ENCODE measurements around the gene BACH1. TPM values are rescaled to one million over a fixed set of nuclear protein-coding genes. Genes with fewer than 3 reads are reported as not detected.

Gene BACH1
- total RNA-seq, 1 experiment from 2014 or later = 48.7 TPM

GRCh38 chr21:29254550-29254949, 44.2 kb upstream of the BACH1 start (continued):
- TF ChIP-seq, protein P1, sequence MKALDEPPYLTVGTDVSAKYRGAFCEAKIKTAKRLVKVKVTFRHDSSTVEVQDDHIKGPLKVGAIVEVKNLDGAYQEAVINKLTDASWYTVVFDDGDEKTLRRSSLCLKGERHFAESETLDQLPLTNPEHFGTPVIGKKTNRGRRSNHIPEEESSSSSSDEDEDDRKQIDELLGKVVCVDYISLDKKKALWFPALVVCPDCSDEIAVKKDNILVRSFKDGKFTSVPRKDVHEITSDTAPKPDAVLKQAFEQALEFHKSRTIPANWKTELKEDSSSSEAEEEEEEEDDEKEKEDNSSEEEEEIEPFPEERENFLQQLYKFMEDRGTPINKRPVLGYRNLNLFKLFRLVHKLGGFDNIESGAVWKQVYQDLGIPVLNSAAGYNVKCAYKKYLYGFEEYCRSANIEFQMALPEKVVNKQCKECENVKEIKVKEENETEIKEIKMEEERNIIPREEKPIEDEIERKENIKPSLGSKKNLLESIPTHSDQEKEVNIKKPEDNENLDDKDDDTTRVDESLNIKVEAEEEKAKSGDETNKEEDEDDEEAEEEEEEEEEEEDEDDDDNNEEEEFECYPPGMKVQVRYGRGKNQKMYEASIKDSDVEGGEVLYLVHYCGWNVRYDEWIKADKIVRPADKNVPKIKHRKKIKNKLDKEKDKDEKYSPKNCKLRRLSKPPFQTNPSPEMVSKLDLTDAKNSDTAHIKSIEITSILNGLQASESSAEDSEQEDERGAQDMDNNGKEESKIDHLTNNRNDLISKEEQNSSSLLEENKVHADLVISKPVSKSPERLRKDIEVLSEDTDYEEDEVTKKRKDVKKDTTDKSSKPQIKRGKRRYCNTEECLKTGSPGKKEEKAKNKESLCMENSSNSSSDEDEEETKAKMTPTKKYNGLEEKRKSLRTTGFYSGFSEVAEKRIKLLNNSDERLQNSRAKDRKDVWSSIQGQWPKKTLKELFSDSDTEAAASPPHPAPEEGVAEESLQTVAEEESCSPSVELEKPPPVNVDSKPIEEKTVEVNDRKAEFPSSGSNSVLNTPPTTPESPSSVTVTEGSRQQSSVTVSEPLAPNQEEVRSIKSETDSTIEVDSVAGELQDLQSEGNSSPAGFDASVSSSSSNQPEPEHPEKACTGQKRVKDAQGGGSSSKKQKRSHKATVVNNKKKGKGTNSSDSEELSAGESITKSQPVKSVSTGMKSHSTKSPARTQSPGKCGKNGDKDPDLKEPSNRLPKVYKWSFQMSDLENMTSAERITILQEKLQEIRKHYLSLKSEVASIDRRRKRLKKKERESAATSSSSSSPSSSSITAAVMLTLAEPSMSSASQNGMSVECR (CRISPR knock-in tag; IDR thresholded peaks at IDR 0.05; ENCODE audit: borderline replicate concordance) = no peak

DNA sequence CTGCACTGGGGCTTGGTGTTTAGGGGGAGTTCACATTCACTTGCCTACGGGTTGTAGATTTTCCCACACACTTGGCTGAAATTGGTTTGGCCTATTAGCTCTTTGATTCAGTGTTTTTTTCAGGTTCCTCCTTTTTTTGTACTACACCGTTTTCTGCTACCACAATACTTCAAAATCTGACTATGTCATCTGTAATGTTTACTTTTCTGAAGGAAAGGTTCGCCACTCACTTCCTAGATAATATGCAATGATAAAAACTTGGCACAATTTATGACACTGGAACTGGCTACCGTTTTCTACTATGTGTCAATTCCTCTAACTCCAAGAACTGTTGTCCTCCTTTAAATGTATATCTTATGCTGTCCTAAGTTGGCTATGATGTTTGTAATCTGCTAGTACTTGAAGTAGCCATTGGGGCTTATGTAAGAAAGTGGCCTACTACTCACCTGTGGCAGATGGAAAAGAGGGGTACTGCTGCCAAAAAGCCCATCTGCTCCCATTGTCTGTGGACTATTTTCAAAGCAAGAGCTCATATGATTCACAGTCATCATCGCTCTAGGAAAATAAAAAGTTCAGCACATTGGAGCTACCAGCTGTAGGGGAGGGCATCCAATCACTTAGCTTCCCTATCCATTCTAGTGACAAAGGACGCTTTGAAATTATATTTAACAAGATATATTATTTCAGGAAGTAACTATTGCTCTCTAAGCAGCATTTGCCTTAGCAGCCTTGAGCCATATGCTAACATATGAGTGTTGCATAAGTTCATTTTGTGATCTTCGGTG, 42.4 kb upstream of the BACH1 start:
- ChIA-PET POLR2A (no interaction called here), CTCF (interaction anchor here (0.6 kb wide), 1 partner anchor 92 kb away, joined by 3 read pairs; no protein-coding TSS in a partner anchor)
- ATAC-seq = no peak
- no peak overlapping the region for H3K4me3 Mint-ChIP-seq
- peaks cover 43% of the 10 kb centered on the region for H3K9me3 Mint-ChIP-seq
- DNase-seq (ENCODE audit: low spot score) = no peak
- TF ChIP-seq, protein P2, sequence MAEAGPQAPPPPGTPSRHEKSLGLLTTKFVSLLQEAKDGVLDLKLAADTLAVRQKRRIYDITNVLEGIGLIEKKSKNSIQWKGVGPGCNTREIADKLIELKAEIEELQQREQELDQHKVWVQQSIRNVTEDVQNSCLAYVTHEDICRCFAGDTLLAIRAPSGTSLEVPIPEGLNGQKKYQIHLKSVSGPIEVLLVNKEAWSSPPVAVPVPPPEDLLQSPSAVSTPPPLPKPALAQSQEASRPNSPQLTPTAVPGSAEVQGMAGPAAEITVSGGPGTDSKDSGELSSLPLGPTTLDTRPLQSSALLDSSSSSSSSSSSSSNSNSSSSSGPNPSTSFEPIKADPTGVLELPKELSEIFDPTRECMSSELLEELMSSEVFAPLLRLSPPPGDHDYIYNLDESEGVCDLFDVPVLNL (CRISPR knock-in tag; IDR thresholded peaks at IDR 0.05; ENCODE audit: borderline replicate concordance, low read depth) = no peak
- TF ChIP-seq IRF2 (CRISPR knock-in tag; IDR thresholded peaks at IDR 0.05; ENCODE audit: borderline replicate concordance, low read depth) = no peak
- no peak for TF ChIP-seq NFATC4 (CRISPR knock-in tag; IDR thresholded peaks at IDR 0.05)
- TF ChIP-seq EMX1 (CRISPR knock-in tag; IDR thresholded peaks at IDR 0.05) = no peak
- TF ChIP-seq, protein P3, sequence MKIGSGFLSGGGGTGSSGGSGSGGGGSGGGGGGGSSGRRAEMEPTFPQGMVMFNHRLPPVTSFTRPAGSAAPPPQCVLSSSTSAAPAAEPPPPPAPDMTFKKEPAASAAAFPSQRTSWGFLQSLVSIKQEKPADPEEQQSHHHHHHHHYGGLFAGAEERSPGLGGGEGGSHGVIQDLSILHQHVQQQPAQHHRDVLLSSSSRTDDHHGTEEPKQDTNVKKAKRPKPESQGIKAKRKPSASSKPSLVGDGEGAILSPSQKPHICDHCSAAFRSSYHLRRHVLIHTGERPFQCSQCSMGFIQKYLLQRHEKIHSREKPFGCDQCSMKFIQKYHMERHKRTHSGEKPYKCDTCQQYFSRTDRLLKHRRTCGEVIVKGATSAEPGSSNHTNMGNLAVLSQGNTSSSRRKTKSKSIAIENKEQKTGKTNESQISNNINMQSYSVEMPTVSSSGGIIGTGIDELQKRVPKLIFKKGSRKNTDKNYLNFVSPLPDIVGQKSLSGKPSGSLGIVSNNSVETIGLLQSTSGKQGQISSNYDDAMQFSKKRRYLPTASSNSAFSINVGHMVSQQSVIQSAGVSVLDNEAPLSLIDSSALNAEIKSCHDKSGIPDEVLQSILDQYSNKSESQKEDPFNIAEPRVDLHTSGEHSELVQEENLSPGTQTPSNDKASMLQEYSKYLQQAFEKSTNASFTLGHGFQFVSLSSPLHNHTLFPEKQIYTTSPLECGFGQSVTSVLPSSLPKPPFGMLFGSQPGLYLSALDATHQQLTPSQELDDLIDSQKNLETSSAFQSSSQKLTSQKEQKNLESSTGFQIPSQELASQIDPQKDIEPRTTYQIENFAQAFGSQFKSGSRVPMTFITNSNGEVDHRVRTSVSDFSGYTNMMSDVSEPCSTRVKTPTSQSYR (CRISPR knock-in tag; IDR thresholded peaks at IDR 0.05) = no peak
- TF ChIP-seq ESRRA (CRISPR knock-in tag; IDR thresholded peaks at IDR 0.05; ENCODE audit: borderline replicate concordance) = no peak
- TF ChIP-seq ZNF263 (CRISPR knock-in tag; IDR thresholded peaks at IDR 0.05; ENCODE audit: low read depth) = no peak
- TF ChIP-seq, protein P1 (CRISPR knock-in tag; IDR thresholded peaks at IDR 0.05; ENCODE audit: borderline replicate concordance) = no peak
- TF ChIP-seq STAT6 (CRISPR knock-in tag; conservative IDR thresholded peaks at IDR 0.05; ENCODE audit: low read depth) = no peak
- no peak for TF ChIP-seq GABPB1 (CRISPR knock-in tag; IDR thresholded peaks at IDR 0.05)
- TF ChIP-seq, protein P4, sequence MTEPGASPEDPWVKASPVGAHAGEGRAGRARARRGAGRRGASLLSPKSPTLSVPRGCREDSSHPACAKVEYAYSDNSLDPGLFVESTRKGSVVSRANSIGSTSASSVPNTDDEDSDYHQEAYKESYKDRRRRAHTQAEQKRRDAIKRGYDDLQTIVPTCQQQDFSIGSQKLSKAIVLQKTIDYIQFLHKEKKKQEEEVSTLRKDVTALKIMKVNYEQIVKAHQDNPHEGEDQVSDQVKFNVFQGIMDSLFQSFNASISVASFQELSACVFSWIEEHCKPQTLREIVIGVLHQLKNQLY (CRISPR knock-in tag; IDR thresholded peaks at IDR 0.05) = no peak
- TF ChIP-seq TP53 (CRISPR knock-in tag; IDR thresholded peaks at IDR 0.05) = no peak
- no peaks in the 10 kb centered on the region for H3K27me3 Mint-ChIP-seq (ENCODE audit: low read depth)
- no peak overlapping the region for H3K27ac Mint-ChIP-seq
- H3K36me3 Mint-ChIP-seq = peaks cover 25% of the 10 kb centered on the region
- no peaks in the 10 kb centered on the region for H3K4me1 Mint-ChIP-seq

All from WTC11 (cell line).